Loucy (cell line): ENCODE measurements around the gene RPS27L.

Experiments used
- H2AFZ ChIP-seq: fragments of 200-600 bp; sonication (generic); 2 replicates; pipeline ENCODE4 v1.6.0; 2016; ENCODE audit warnings: antibody characterized with exemption, mild to moderate bottlenecking, low read length, moderate library complexity
- H3F3A ChIP-seq: fragments of 200-600 bp; 2 replicates; pipeline ENCODE4 v1.6.0; 2016; ENCODE audit warnings: antibody characterized with exemption, low read depth, mild to moderate bottlenecking
- H3K27me3 ChIP-seq: fragments of 200-600 bp; sonication (generic); 2 replicates; pipeline ENCODE4 v1.6.1; 2014; ENCODE audit warnings: low read length, mild to moderate bottlenecking; ENCODE audit not compliant: insufficient read depth, poor library complexity, severe bottlenecking
- H3K36me3 ChIP-seq: fragments of 200-600 bp; sonication (generic); 2 replicates; pipeline ENCODE4 v1.6.1; 2016; ENCODE audit warnings: low read length; ENCODE audit not compliant: insufficient read depth
- H3K4me1 ChIP-seq: fragments of 200-600 bp; sonication (generic); 2 replicates; pipeline ENCODE4 v1.5.1; 2014; ENCODE audit warnings: low read length, mild to moderate bottlenecking; ENCODE audit not compliant: insufficient read depth, poor library complexity, severe bottlenecking
- H3K4me2 ChIP-seq: fragments of 200-600 bp; sonication (generic); 2 replicates; pipeline ENCODE4 v1.6.0; 2014; ENCODE audit warnings: antibody characterized with exemption, low read length, low read depth, mild to moderate bottlenecking; ENCODE audit not compliant: poor library complexity, severe bottlenecking
- H3K4me3 ChIP-seq: fragments of 200-600 bp; sonication (generic); 2 replicates; pipeline ENCODE4 v1.5.1; 2014; ENCODE audit warnings: low read length, mild to moderate bottlenecking, mixed read lengths; ENCODE audit not compliant: poor library complexity, severe bottlenecking
- H3K79me2 ChIP-seq: fragments of 200-600 bp; sonication (generic); 2 replicates; pipeline ENCODE4 v1.6.1; 2014; ENCODE audit warnings: low read length; ENCODE audit not compliant: insufficient read depth
- H3K9ac ChIP-seq: fragments of 200-600 bp; sonication (generic); 2 replicates; pipeline ENCODE4 v1.6.0; 2014; ENCODE audit warnings: mild to moderate bottlenecking, low read depth, low read length, moderate library complexity; ENCODE audit not compliant: poor library complexity, severe bottlenecking
- H3K9me2 ChIP-seq: fragments of 200-600 bp; sonication (generic); replicated peaks from 2 replicates; pipeline ENCODE4 v1.6.1; 2016; ENCODE audit warnings: low read depth, low read length, mixed read lengths
- H3K9me3 ChIP-seq: fragments of 200-600 bp; sonication (generic); 2 replicates; pipeline ENCODE4 v1.6.1; 2014; ENCODE audit warnings: mild to moderate bottlenecking, antibody characterized with exemption, low read length, low read depth; ENCODE audit not compliant: insufficient read depth
- H4K20me1 ChIP-seq: fragments of 200-600 bp; sonication (generic); 2 replicates; pipeline ENCODE4 v1.6.0; 2014; ENCODE audit warnings: antibody characterized with exemption, low read length, mild to moderate bottlenecking; ENCODE audit not compliant: insufficient read depth, poor library complexity, severe bottlenecking
- CTCF ChIP-seq: fragments of 200-600 bp; sonication (generic); conservative IDR thresholded peaks from 2 replicates; pipeline ENCODE4 v1.5.1; 2014; ENCODE audit warnings: mild to moderate bottlenecking, antibody characterized with exemption, low read length
- EZH2phosphoT487 ChIP-seq: fragments of 200-600 bp; IDR thresholded peaks from 2 replicates; pipeline ENCODE4 v1.6.1; 2018; ENCODE audit warnings: antibody characterized with exemption, mild to moderate bottlenecking, moderate library complexity, borderline replicate concordance

RPS27L gene

GRCh38 chr15:63188926-63189871 is 31.9 kb upstream of the RPS27L start, which contains the start of gene RAB8B:
TSS of gene RAB8B (plus strand) at chr15:63189606. CDS start at chr15:63189625, 19 bp downstream.
- TF ChIP-seq CTCF (no peak), EZH2phosphoT487 (no peak)
- H3K4me3 ChIP-seq = peak within 1 kb of the TSS; percentile 88
- peak within 1 kb of the TSS; percentile 97 for H3K9ac ChIP-seq
- H3K9me3 ChIP-seq = no peaks in the 10 kb centered on the region
- H3K4me2 ChIP-seq = peak within 1 kb of the TSS; percentile 74
- H3K9me2 ChIP-seq = no peaks in the 10 kb centered on the region
- peak within 1 kb of the TSS; percentile 77 for H2AFZ ChIP-seq
- no peaks in the 10 kb centered on the region for H3K27me3 ChIP-seq
- peaks cover 37% of the 10 kb centered on the region for H3K4me1 ChIP-seq
- peaks cover 42% of the 10 kb centered on the region for H3K79me2 ChIP-seq
- H3K36me3 ChIP-seq = no peaks in the 10 kb centered on the region
- peaks cover 11% of the 10 kb centered on the region for H4K20me1 ChIP-seq
- peaks cover 9% of the 10 kb centered on the region for H3F3A ChIP-seq

- Histone ChIP-seq H2AFZ (peak overlapping the region; percentile 77), H3K9me3 (no peaks in the 10 kb centered on the region), H4K20me1 (peaks cover 9% of the 10 kb centered on the region), H3F3A (peaks cover 9% of the 10 kb centered on the region), H3K36me3 (no peaks in the 10 kb centered on the region), H3K4me2 (peak overlapping the region; percentile 62), H3K9me2 (no peaks in the 10 kb centered on the region), H3K9ac (peak overlapping the region; percentile 59), H3K79me2 (peaks cover 34% of the 10 kb centered on the region), H3K4me1 (peaks cover 34% of the 10 kb centered on the region), H3K4me3 (peak overlapping the region; percentile 88), H3K27me3 (no peaks in the 10 kb centered on the region)
- no peak for TF ChIP-seq EZH2phosphoT487
- no peak for TF ChIP-seq CTCF
These were observed 31.1 kb upstream of the RPS27L start for GRCh38 chr15:63188247-63188925.

- TF ChIP-seq EZH2phosphoT487 (no peak), CTCF (no peak)
- Histone ChIP-seq H3K36me3 (no peaks in the 10 kb centered on the region), H3K9me3 (no peaks in the 10 kb centered on the region), H3K9ac (no peak overlapping the region), H3K9me2 (no peaks in the 10 kb centered on the region), H3K79me2 (peaks cover 27% of the 10 kb centered on the region), H4K20me1 (peaks cover 9% of the 10 kb centered on the region), H3F3A (peaks cover 9% of the 10 kb centered on the region), H3K4me1 (peaks cover 27% of the 10 kb centered on the region), H3K27me3 (no peaks in the 10 kb centered on the region), H3K4me2 (no peak overlapping the region), H3K4me3 (no peak overlapping the region), H2AFZ (no peak overlapping the region)
These were observed 30.4 kb upstream of the RPS27L start for GRCh38 chr15:63187589-63188226.
